Measurements from ENCODE around the gene GJA4. TPM values are rescaled to one million over a fixed set of nuclear protein-coding genes. Genes with fewer than 3 reads are reported as not detected.

Gene GJA4
- total and polyA plus RNA-seq, 2 of the 8 experiments (the other 6 are each of a cell fraction or from before 2014, with no cell fraction given), result 3.2 to 3.9 TPM

DNA sequence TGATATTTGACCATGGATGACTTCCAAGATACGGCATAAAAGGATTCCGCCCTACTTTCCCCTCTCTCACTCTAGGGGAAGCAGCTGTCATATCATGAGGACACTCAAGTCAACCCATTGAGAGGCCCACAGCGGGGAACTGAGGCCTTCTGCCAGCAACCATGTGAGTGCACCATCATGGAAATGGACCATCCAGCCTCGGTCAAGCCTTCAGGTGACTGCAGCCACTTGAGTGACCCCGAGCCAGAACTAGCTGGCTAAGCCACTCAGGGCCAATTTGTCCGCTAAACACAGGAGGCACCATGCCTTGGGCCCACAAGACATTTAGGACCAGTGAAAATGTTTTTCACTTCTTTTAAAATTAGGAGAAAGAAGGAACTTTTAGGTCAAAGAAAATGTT lies 49.0 kb upstream of the GJA4 start (continued):
- TF ChIP-seq CHD7 (IDR thresholded peaks at IDR 0.05; ENCODE audit: insufficient replicate concordance, low read length) (no peak), CTBP2 (IDR thresholded peaks at IDR 0.05; ENCODE audit: borderline replicate concordance, insufficient read depth, insufficient read length, low read length) (no peak), TAF1 (IDR thresholded peaks at IDR 0.05; ENCODE audit: low read depth, low read length) (no peak), TCF12 (IDR thresholded peaks at IDR 0.05; ENCODE audit: low read depth, low read length) (no peak), PHF8 (conservative IDR thresholded peaks at IDR 0.05; ENCODE audit: low read depth, low read length) (no peak), MAFK (IDR thresholded peaks at IDR 0.05; ENCODE audit: low read depth, low read length) (no peak), SIRT6 (IDR thresholded peaks at IDR 0.05; ENCODE audit: low read length) (no peak), SIN3A (conservative IDR thresholded peaks at IDR 0.05 in 1 of 2, IDR thresholded peaks at IDR 0.05 in 1 of 2; ENCODE audit: low read depth in 1 of 2, low read length in 2 of 2) (no peak), HDAC2 (IDR thresholded peaks at IDR 0.05; ENCODE audit: borderline replicate concordance in 1 of 2, low read depth in 2 of 2, low read length in 2 of 2) (no peak), CHD2 (IDR thresholded peaks at IDR 0.05; ENCODE audit: low read length) (no peak), JUND (IDR thresholded peaks at IDR 0.05; ENCODE audit: low read length) (no peak)
